Measurements from ENCODE around the gene CSPG4. TPM values are rescaled to one million over a fixed set of nuclear protein-coding genes. Genes with fewer than 3 reads are reported as not detected.

The CSPG4 gene
- total and polyA plus RNA-seq, 2 of the 8 experiments (the other 6 are each of a cell fraction or from before 2014, with no cell fraction given), result 1.4 to 3.0 TPM

- TF ChIP-seq, protein P1, sequence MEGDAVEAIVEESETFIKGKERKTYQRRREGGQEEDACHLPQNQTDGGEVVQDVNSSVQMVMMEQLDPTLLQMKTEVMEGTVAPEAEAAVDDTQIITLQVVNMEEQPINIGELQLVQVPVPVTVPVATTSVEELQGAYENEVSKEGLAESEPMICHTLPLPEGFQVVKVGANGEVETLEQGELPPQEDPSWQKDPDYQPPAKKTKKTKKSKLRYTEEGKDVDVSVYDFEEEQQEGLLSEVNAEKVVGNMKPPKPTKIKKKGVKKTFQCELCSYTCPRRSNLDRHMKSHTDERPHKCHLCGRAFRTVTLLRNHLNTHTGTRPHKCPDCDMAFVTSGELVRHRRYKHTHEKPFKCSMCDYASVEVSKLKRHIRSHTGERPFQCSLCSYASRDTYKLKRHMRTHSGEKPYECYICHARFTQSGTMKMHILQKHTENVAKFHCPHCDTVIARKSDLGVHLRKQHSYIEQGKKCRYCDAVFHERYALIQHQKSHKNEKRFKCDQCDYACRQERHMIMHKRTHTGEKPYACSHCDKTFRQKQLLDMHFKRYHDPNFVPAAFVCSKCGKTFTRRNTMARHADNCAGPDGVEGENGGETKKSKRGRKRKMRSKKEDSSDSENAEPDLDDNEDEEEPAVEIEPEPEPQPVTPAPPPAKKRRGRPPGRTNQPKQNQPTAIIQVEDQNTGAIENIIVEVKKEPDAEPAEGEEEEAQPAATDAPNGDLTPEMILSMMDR (IDR thresholded peaks at IDR 0.05; ENCODE audit: control extremely low read depth in 1 of 3, insufficient read depth in 1 of 3, low read depth in 1 of 3, low read length in 3 of 3), result no peak
- TF ChIP-seq KDM1A (IDR thresholded peaks at IDR 0.05; ENCODE audit: borderline replicate concordance, low read length), result no peak
Measured at GRCh38 chr15:75646944-75647364, 65.7 kb downstream of the CSPG4 start (continued).

All from H1 (cell line).